ENCODE data around the gene OR9Q2.
"Not testable (repeated sequence)": the region's sequence is repeated elsewhere in the genome, so short reads cannot be mapped to it uniquely, and the experiment has no call there.

OR9Q2 gene

DNA sequence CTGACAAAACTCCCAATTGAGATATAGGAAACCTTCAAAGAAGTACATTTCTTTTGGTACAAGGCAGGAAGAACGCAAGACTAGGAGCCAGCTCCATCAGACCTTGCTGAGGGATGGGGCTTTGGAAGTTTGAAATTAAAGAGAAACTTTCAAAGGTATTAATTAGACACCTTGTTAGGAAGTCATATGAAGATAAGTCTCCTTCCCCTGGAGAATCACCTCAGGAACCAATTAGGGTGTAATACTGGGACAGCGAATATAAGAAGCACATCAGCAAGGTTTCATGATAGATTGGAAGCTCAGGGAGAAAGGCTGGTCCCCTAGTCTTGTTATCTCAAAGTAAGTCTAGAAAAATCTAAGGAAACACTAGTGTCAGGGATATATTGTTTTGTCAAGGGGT is at the start of gene OR9Q2:
OR9Q2 (plus strand) TSS at position 301 of the 400 bp plus-strand sequence. CDS start 1,421 bp downstream, outside the sequence.
- no peak for DNase-seq

DNA sequence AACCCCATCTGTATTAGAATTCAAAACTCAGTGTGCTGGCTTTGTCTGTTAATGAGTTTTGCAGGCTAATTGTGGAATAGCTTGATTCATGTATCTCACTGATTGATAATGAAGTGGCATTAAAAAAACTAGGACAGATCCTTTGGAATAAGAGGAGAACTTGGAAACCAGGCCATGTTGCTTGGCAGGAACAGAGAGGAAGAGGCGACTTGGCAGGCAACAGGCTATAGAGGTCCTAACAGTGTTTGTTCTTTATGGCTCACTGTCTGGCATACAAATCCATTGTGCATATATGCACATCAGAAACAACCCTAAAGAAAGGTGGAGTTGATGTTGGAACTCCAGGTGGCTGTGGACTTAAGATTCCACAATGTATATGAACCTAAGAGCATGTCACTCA is 46.1 kb upstream of the OR9Q2 start:
- DNase-seq: no peak

- DNase-seq: no peak
Measured at GRCh38 chr11:58152781-58153180, 36.1 kb upstream of the OR9Q2 start.

GRCh38 chr11:58164389-58164788 is 24.5 kb upstream of the OR9Q2 start:
- DNase-seq: no peak

DNA sequence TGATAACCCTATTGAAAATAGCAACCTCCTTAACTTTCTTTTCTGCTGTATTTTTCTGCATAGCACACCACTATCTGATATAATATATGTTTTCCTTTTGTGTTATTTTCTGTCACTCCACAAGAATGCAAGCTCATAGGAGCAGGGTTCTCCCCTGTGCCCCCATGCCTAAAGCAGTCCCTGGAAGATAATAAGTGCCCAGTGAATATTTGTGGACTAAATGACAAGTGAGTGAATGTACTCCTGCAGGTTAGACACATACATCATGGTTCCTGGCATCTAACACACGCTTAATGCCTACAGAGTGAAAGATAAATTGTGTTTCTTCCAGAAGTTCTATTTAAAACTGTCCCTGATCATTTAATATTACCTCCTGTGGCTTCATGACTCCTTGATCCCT is 23.9 kb upstream of the OR9Q2 start:
- no peak for DNase-seq

GRCh38 chr11:58165504-58166106 is 23.3 kb upstream of the OR9Q2 start:
- no peak for DNase-seq

- no peak for DNase-seq
Measured at GRCh38 chr11:58177409-58178054, 11.3 kb upstream of the OR9Q2 start.

DNA sequence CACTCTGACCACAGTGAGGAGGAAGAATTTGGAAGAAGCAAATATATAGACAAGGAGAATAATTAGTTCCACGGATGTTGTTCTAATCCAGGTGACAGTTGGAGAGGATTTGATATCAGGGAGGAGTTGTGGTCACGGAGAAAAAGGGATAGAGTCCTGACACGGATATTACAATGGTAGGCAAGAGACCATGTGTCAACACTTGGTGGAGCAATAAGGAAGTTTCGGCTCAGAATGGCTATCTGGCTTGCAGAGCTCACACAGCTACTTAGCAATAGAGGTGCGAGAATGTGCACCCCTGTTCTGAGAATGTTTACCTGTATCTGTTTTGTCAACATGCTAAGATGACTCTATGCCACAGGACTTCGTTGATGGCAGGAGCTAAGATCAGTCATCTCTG is 10.4 kb upstream of the OR9Q2 start:
- no peak for DNase-seq

- DNase-seq: no peak
Measured at GRCh38 chr11:58179648-58180047, 9.2 kb upstream of the OR9Q2 start.

DNA sequence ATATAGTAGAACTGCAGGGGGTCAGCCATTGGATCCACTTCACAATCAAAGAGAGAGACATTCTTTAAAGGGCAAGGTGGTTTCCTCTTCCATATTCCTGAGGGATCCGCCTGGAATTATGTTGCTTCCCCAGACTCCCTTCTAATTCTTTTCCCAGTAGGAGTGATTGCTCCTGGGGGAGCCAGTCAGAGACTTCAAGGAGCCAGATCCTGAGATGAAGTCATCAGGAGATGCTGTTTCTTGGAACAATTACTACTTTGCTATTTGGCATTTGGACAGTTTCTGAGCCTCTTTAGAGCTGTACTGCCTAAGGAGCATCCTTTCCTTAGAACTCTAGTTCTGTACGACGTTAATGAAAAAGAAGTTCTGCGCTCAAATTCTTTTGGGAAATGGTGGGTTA is 1.9 kb upstream of the OR9Q2 start:
- DNase-seq: no peak

DNA sequence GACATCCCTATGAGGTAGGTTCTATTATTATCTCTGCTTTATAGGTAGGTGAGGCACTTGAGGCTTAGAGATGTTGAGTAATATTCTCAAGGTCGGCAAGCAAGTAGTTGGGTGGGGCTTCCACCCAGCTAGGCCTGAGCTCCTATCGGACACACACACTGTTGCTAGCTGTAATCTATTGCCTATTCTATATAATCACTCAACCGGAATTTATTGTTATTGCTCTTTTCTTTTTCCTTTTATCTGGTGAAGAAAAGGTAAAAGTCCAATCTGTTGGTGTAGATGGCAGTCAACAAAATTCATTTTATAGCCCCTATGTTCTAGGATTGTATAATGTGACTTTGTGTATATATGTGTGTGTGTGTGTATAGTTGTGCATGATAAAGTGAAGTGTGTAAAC is 3.4 kb downstream of the OR9Q2 start:
- DNase-seq: no peak

- no peak for DNase-seq
Measured at GRCh38 chr11:58193391-58193790, 4.5 kb downstream of the OR9Q2 start.

- DNase-seq: no peak
Measured at GRCh38 chr11:58195939-58196338, 7.1 kb downstream of the OR9Q2 start.

- no peak for DNase-seq
Measured at GRCh38 chr11:58199271-58199670, 10.4 kb downstream of the OR9Q2 start.

DNA sequence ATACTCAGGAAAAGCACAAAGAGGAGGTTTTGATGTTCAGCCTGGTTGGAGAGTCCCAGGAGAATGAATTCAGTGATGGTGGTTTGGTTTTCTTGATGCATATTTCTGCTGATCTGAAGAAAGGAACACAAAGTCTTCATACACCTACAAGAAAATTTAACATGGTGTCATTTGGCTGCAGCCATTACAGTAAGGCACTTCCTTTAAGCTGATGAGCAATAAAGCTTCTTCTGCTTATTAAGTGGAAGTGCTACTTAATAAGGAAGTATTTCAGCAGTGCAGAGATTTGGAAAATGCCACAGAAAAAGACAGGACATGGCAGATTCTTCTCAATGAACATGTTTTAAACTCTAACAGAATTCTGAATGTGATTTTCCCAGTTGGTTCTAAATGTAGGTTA is 15.2 kb downstream of the OR9Q2 start, which contains the start of gene OR1S2:
OR1S2 (minus strand) TSS at position 101 of the 400 bp plus-strand sequence; CDS start at position 101, 0 bp downstream.
- no peak for DNase-seq

GRCh38 chr11:58212420-58212819 is 23.6 kb downstream of the OR9Q2 start, which contains the start of gene OR1S1:
OR1S1 (plus strand) TSS chr11:58212720.
- DNase-seq: not testable (repeated sequence)

DNA sequence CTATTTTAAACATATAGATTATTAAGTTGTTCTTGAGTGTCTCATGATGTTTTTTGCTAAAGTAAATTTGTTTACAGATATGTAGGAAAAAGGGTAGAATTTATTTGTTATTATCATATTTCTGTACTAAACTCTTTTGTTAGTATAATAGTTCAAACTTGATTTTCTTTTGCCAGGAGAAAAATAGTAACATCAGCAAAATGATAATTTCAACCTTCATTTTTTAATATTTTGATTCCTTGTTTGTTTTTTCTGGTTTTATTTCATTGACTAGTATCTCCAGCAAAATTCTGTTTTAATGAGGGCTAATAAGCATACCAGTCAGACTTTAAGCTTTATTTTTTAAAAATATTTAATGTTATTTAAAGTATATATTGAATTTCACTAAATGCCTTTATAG is 27.6 kb downstream of the OR9Q2 start:
- no peak for DNase-seq

DNA sequence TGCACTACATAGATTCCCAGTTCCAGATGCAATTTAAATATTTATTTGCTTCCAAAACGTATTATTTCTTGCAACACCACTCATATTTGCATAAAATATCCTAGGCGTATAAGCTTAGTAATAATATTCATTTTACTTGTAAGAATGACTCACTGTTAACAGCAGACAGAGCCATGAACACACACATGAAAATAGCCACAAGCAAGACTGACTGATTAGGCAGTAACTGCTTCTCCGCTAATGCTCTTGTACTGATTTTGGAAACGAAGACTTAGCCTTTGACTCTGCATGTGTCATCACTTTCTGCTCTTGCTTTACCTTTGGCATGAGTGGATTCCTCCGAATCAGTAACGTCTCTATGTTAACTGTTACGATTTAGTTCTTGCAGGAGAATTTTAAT is 33.9 kb downstream of the OR9Q2 start:
- DNase-seq: no peak

DNA sequence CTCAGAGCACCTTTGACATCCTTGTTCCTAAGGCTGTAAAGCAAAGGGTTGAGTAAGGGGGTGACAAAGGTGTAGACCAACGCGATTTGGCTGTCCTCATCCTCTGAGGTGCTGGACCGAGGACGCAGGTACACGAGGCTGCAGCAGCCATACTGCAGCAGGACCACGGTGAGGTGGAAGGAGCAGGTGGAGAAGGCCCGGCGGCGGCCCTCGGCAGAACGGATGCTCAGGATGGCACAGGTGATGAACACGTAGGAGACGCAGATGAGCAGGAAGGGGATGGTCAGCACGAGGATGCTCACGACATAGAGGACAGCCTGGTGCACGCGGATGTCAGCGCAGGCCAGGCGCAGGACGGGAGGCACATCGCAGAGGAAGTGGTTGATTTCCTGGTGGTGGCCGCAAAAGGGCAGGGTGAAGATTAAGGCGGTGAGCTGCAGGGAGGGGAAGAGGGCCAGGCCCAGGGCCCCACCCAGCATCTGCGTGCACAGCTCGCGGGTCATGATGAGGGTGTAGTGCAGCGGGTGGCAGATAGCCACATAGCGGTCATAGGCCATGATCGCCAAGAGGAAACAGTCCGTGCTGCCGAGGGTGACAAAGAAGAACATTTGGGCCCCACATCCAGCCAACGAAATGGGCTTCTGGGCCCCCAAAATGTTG is 39.2 kb downstream of the OR9Q2 start:
- no peak for DNase-seq
